ENCODE results near the gene OTUB1.

The OTUB1 gene

DNA sequence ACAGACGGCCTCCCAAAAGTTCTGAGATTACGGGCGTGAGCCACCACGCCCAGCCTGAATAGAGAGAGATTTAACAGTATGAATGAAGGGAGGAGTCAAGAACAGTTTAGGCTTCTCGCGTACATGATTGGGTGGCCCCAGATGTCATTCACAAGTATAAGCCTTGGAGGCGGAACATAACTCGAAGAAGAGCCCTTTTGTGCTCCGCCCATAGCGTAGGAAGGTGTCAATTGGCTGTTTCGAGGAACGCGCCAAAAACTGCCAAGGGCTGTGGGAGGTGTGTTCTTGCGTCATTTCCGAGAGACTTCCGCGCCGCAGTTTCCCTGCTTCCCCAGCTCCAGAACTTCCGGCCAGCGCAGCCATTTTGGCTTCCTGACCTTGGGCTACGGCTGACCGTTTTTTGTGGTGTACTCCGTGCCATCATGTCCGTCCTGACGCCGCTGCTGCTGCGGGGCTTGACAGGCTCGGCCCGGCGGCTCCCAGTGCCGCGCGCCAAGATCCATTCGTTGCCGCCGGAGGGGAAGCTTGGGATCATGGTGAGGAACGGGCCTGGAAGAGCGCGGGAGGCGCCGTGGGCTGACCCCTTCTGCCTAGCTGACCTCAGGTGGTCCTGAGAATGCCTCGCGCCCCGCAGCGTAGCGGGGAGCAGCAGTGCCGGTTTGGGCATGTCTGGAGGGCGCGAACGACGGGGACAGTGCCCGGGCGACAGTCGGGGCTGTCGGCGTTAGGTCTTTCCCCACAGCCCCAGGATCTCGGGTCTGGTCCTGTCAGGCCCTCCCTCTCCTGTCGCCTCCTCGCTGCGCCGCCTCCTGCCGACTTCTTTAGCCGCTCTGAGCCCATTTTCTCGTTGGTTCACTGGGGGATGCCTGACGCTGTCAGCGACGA lies 11.7 kb upstream of the OTUB1 start, which contains the start of gene COX8A:
TSS of gene COX8A (plus strand) at position 362 of the 885 bp plus-strand sequence. CDS start at position 423, 61 bp downstream.
- DNase-seq (ENCODE audit: low read depth), result peak; percentile 94

- DNase-seq (ENCODE audit: low read depth), result no peak
Measured at GRCh38 chr11:63978551-63979239, 7.5 kb upstream of the OTUB1 start.

DNA sequence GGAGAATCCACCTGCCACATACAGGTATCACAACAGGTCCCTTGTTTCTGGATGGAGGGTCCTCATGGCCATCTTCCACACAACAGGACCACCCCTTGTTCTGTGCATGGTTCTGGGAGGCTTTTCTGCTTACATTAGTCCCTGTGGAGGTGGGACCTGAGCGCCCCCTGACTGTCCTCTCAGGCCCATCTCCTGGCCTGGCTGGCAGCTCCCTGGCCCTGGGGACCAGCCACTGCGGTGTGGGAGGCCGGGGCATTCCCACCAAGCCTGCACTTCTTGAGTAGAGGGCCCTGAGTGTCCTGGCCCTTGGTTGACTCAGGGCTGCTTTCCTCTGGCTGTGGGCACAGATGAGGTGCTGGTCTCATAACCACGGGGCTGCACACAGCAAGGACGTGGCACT lies 6.8 kb upstream of the OTUB1 start:
- no peak for DNase-seq (ENCODE audit: low read depth)

DNA sequence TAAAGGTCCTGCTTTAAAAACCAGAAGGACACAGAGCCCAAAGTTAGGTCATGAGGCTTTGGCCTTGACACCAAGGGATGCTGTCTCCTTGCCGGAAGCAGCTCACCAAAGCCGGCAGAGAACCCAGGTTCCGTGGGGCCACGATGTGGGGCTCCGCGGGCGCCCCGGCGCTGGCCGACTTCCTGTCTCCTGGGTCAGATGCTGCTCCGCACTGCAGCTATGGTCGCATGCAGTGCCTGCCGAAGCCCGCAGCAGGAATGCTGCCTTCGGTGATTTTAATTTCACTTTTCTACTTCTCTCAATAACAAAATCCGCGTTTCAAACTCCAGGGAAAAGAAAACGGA lies 454 bp upstream of the OTUB1 start:
- DNase-seq (ENCODE audit: low read depth), result peak; percentile 64

GRCh38 chr11:63986932-63987513 lies 785 bp downstream of the OTUB1 start:
- DNase-seq (ENCODE audit: low read depth), result no peak

GRCh38 chr11:63991558-63991957 lies 5.3 kb downstream of the OTUB1 start:
- DNase-seq (ENCODE audit: low read depth), result no peak

DNA sequence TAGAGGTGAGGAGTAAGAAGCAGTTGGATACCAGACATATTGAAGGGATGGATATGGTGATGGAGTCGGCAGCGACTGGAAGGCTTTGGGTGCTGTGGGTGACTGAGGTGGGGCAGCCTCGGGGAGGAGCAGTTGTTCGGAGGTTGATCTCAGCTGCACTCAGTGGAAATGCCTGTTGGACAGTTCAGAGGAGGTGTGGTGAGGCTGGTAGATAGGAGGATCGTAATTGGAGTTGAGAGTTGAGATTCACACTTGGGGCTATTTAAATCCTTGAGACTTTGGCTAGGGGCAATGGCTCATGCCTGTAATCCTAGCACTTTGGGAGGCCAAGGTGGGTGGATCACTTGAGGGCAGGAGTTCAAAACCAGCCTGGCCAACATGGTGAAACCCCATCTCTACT lies 6.9 kb downstream of the OTUB1 start:
- no peak for DNase-seq (ENCODE audit: low read depth)

GRCh38 chr11:63993993-63994392 lies 7.8 kb downstream of the OTUB1 start:
- no peak for DNase-seq (ENCODE audit: low read depth)

- DNase-seq (ENCODE audit: low read depth), result no peak
Measured at GRCh38 chr11:63996512-63996911, 10.3 kb downstream of the OTUB1 start.

DNA sequence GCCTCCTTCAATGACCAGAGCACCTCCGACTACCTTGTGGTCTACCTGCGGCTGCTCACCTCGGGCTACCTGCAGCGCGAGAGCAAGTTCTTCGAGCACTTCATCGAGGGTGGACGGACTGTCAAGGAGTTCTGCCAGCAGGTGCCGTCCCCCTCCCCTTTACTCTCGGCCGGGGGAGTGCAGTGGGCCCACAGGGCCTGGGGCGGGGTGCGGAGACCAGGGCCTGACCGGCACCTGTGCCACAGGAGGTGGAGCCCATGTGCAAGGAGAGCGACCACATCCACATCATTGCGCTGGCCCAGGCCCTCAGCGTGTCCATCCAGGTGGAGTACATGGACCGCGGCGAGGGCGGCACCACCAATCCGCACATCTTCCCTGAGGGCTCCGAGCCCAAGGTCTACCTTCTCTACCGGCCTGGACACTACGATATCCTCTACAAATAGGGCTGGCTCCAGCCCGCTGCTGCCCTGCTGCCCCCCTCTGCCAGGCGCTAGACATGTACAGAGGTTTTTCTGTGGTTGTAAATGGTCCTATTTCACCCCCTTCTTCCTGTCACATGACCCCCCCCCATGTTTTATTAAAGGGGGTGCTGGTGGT lies 11.0 kb downstream of the OTUB1 start:
- no peak for DNase-seq (ENCODE audit: low read depth)

- no peak for DNase-seq (ENCODE audit: low read depth)
Measured at GRCh38 chr11:63997801-63998337, 11.6 kb downstream of the OTUB1 start.

DNA sequence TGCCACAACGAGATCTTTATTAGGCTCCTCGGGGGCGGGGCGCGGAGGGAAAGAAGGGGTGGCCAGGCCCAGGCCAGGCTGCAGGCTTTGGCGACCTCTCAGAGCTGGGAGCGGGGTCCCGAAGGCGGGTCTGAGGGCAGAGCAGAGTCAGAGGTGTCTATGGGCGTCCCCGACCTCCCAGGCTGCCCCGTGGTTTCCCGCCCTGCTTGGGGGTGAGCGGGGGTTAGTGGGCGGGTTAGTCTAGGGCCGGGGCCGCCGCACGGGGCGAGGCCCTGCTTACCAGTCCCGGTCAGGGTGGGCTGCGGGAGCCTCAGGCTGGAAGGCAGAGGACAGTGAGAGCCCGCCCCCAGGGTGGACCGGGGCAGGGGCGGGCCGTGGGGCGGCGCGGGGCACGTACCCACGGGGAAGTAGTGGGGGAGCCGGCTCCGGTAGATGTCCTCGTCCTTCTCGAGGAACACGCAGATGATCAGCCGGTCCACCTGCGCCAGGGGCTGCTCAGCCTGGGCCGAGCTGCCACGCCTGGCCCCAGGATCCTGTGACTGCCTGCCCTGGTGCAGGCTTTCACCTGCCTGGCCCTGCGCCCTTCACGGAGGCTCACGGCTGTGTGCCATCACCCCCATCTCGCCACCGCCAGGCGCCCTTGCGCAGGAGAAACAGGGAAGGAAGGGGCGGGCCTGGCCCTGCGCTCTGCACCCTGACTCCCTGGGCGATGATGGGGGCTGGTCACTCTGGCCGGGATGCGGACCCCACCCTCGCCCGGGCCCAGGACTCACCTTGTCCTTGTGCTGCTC lies 12.5 kb downstream of the OTUB1 start:
- no peak for DNase-seq (ENCODE audit: low read depth)

DNA sequence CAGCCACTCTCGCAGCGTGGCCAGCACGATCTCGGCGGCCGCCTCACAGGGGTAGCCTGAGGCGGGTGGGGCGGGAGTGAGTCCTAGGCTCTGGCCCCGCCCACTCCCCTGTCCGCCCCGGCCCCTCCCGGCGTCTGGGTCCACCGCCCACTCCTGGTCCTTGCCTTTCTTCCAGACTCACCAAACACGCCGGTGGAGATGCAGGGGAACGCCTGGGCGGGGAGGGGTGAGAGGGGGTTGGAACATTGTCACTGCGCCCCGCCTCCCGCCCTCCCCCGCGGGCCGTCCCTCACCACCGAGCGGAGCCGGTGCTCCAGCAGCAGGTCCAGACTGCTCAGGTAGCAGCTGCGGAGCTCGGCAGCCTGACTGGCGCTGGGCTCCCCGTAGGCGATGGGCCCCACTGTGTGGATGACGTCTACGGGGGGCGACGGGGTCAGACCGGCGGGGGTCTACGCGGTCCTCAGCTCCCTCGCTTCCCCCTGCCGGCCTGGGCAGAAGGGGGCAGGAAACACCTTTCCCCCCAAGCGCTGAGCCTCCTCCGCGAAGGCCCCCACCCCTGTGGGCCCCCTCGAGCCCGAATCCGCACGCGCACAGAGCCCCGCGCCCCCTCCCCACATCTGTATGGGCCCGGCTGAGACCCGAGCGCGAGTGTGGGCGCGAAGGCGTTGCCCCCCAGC lies 13.2 kb downstream of the OTUB1 start:
- peak; percentile 56 for DNase-seq (ENCODE audit: low read depth)

DNA sequence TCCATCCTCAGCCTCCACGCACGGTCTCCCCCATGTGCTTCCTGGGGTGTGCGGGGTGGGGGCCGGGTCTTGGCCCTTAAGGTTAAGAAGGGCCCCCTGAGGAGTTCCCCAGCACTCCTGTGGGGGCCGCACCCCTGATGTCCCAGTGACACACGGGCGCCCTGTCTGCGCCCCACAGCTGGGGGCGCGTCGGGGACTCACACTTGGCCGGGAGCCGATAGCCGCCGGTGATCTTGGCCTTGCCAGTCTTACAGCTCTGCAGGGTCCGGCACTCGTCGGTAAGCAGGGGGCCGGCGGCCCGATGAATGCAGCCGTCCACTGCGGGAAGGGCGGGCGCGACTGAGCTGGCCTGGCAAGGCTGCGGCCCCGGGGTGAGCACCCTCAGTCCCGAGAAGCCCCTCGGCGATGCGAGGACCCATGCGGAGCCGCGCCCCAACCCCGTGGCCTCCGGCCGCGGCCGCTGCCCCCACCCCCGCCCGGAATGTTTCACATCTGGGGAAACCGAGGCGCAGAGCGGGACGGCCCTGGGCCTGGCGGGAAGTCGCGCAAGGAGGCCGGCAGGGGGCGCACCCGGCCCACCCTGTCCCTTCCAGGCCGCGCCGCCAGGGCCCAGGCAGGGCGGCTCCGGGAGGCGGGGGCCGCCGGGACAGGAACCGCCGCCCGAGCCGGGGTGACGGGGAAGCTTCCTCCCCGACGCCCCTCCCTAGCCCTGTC lies 13.9 kb downstream of the OTUB1 start:
- DNase-seq (ENCODE audit: low read depth), result peak; percentile 61

- no peak for DNase-seq (ENCODE audit: low read depth)
Measured at GRCh38 chr11:64000740-64001483, 14.7 kb downstream of the OTUB1 start.

- DNase-seq (ENCODE audit: low read depth), result no peak
Measured at GRCh38 chr11:64001484-64002420, 15.5 kb downstream of the OTUB1 start.

DNA sequence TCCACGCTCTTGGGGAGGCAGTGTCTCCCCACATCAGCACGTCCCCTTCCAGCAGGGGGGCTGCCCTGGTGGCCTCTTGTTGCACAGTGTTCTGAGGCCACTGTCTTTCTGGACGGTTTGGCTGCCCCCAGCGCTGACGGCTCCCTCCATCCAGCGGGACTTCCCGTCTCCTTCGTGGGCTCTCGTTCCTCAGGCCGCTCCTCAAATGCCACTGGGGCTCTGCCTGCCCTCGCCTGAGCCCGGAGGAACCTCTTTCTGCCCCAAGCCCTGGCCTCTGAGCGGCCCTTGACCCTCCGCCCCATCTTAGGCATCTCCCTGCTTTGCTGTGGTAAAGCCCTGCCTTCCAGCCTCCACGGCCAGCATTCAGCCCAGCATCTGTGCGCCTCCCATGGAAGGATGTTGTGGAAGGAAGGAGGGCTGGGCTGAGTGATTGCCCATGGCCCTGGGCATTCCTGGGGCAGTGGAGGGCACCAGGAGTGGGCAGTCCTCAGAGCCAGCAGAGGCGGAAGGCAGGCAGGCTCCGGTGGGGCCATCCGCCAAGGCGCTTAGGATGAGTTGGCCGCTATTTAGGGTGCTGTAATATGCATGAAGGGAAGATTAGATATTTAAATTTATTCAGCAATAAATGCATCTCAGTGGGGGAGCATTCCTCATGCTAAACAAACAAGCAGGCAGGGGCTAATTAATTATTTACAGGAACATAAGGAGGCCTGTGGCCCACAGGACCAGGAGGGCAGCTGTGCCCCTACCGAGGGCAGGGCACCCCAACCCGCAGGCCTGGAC lies 17.8 kb downstream of the OTUB1 start:
- no peak for DNase-seq (ENCODE audit: low read depth)

- no peak for DNase-seq (ENCODE audit: low read depth)
Measured at GRCh38 chr11:64004590-64004984, 18.3 kb downstream of the OTUB1 start.
